Measurements from ENCODE around the gene SUB1. TPM values are rescaled to one million over a fixed set of nuclear protein-coding genes. Genes with fewer than 3 reads are reported as not detected.

The SUB1 gene
- total and polyA plus RNA-seq, 2 donors (not counting 1 experiment from before 2014, with no cell fraction given) = 88.0 to 358 TPM

DNA sequence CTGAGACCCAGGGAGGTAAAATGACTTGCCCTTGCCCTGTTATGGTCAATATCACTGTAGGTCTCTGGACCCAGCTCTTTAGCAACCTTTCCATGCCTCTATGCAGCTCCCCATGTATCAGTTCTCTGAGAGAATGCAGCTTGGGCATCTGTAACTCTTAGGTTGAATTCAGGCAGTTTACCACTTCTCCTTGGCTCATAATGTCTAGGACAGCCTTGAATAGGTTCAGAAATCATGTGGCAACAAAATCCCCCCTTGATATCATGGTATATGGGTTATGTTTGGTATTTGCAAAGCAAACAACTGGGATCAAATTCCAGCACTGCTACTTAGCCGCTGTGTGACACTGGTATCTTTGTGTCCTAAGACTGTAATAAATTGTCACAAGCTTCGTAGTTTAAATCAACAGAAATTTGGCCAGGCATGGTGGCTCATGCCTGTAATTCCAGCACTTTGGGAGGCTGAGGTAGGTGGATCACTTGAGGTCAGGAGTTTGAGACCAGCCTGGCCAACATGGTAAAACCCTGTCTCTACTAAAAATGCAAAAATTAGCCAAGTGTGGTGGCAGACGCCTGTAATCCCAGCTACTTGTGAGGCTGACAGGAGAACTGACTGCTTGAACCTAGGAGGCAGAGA lies 10.7 kb upstream of the SUB1 start:
- Histone ChIP-seq H3K27me3 (ENCODE audit: control insufficient read depth, insufficient read depth, low read length) (no peaks in the 10 kb centered on the region), H3K4me2 (ENCODE audit: extremely low read depth, insufficient read depth, low read length) (no peak overlapping the region), H3K9me3 (ENCODE audit: control insufficient read depth, insufficient read depth, low read depth, low read length) (no peaks in the 10 kb centered on the region), H4K20me1 (ENCODE audit: control insufficient read depth, extremely low read depth, insufficient read depth, low read length) (no peaks in the 10 kb centered on the region), H3K9ac (ENCODE audit: insufficient read depth, low read length) (no peak overlapping the region), H3K4me1 (ENCODE audit: control insufficient read depth, extremely low read depth, insufficient read depth, low read length) (no peaks in the 10 kb centered on the region), H3K4me3 (replicated peaks in 1 of 4; ENCODE audit: control extremely low read depth in 1 of 4, insufficient read depth in 1 of 4, low read depth in 3 of 4, low read length in 4 of 4) (no peak overlapping the region), H2AFZ (ENCODE audit: low read length) (no peak overlapping the region), H3K79me2 (ENCODE audit: control insufficient read depth, insufficient read depth, low read length) (no peaks in the 10 kb centered on the region), H3K36me3 (ENCODE audit: control insufficient read depth, insufficient read depth, low read length) (no peaks in the 10 kb centered on the region), H3K27ac (ENCODE audit: insufficient read depth, low read length) (no peak overlapping the region)
- no peak for DNase-seq (ENCODE audit: low read depth in 2 of 2)
- TF ChIP-seq EZH2 (IDR thresholded peaks at IDR 0.05; ENCODE audit: low read length, missing control alignments) (no peak), CTCF (conservative IDR thresholded peaks at IDR 0.05 in 1 of 2, IDR thresholded peaks at IDR 0.05 in 1 of 2; ENCODE audit: low read depth in 1 of 2, low read length in 2 of 2) (no peak)

DNA sequence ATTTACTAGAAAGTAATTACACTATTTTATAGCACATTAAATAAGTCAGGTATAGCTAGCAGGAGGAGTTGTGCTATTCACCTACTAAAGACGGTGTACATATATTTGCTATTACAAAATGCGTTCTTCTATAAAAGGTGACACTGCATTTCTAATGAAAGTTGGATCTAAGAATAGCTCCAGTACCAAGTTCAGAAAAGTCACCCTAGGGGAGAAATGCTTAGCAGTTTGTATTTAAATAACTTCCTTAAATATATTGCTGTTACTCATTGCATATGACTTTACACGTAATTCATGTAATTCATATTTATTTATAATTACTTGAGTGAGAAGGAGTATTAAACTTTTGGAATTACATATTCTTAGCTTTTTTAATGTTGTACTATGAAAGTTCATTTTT lies 7.0 kb upstream of the SUB1 start:
- H3K79me2 ChIP-seq (ENCODE audit: control insufficient read depth, insufficient read depth, low read length) = no peaks in the 10 kb centered on the region
- no peak overlapping the region for H3K9ac ChIP-seq (ENCODE audit: insufficient read depth, low read length)
- no peaks in the 10 kb centered on the region for H3K27me3 ChIP-seq (ENCODE audit: control insufficient read depth, insufficient read depth, low read length)
- no peak overlapping the region for H2AFZ ChIP-seq (ENCODE audit: low read length)
- H3K4me1 ChIP-seq (ENCODE audit: control insufficient read depth, extremely low read depth, insufficient read depth, low read length) = peaks cover 3% of the 10 kb centered on the region
- TF ChIP-seq EZH2 (IDR thresholded peaks at IDR 0.05; ENCODE audit: low read length, missing control alignments) = no peak
- TF ChIP-seq CTCF (conservative IDR thresholded peaks at IDR 0.05 in 1 of 2, IDR thresholded peaks at IDR 0.05 in 1 of 2; ENCODE audit: low read depth in 1 of 2, low read length in 2 of 2) = no peak
- no peak overlapping the region for H3K4me2 ChIP-seq (ENCODE audit: extremely low read depth, insufficient read depth, low read length)
- H4K20me1 ChIP-seq (ENCODE audit: control insufficient read depth, extremely low read depth, insufficient read depth, low read length) = no peaks in the 10 kb centered on the region
- H3K27ac ChIP-seq (ENCODE audit: insufficient read depth, low read length) = no peak overlapping the region
- no peaks in the 10 kb centered on the region for H3K36me3 ChIP-seq (ENCODE audit: control insufficient read depth, insufficient read depth, low read length)
- no peak overlapping the region for H3K4me3 ChIP-seq (replicated peaks in 1 of 4; ENCODE audit: control extremely low read depth in 1 of 4, insufficient read depth in 1 of 4, low read depth in 3 of 4, low read length in 4 of 4)
- H3K9me3 ChIP-seq (ENCODE audit: control insufficient read depth, insufficient read depth, low read depth, low read length) = no peaks in the 10 kb centered on the region
- no peak for DNase-seq (ENCODE audit: low read depth in 2 of 2)

DNA sequence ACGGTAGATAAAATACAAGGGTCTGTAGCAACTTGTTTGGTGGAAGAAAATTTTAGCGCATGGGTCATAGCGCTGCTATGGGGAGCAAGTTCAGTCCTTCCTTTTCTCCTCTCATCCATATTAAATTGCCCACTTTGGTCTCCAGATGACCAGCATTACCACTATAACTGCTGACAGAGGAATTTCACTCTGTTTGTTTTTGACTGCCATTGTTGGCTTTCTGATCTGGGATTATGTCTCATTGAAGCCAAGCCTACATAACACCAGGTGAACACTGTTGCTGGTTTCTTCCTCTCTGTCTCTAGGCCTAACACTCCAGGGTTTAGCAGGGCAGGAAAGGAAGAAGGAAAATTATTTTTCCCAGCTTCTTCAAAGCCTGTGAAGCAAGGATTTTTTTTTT lies 6.6 kb upstream of the SUB1 start:
- H3K4me3 ChIP-seq (replicated peaks in 1 of 4; ENCODE audit: control extremely low read depth in 1 of 4, insufficient read depth in 1 of 4, low read depth in 3 of 4, low read length in 4 of 4) = no peak overlapping the region
- H3K79me2 ChIP-seq (ENCODE audit: control insufficient read depth, insufficient read depth, low read length) = no peaks in the 10 kb centered on the region
- H3K9me3 ChIP-seq (ENCODE audit: control insufficient read depth, insufficient read depth, low read depth, low read length) = no peaks in the 10 kb centered on the region
- no peak overlapping the region for H3K4me2 ChIP-seq (ENCODE audit: extremely low read depth, insufficient read depth, low read length)
- H3K9ac ChIP-seq (ENCODE audit: insufficient read depth, low read length) = no peak overlapping the region
- no peaks in the 10 kb centered on the region for H4K20me1 ChIP-seq (ENCODE audit: control insufficient read depth, extremely low read depth, insufficient read depth, low read length)
- no peak overlapping the region for H2AFZ ChIP-seq (ENCODE audit: low read length)
- H3K4me1 ChIP-seq (ENCODE audit: control insufficient read depth, extremely low read depth, insufficient read depth, low read length) = peaks cover 3% of the 10 kb centered on the region
- no peak for DNase-seq (ENCODE audit: low read depth in 2 of 2)
- no peak for TF ChIP-seq CTCF (conservative IDR thresholded peaks at IDR 0.05 in 1 of 2, IDR thresholded peaks at IDR 0.05 in 1 of 2; ENCODE audit: low read depth in 1 of 2, low read length in 2 of 2)
- TF ChIP-seq EZH2 (IDR thresholded peaks at IDR 0.05; ENCODE audit: low read length, missing control alignments) = no peak
- H3K27ac ChIP-seq (ENCODE audit: insufficient read depth, low read length) = no peak overlapping the region
- no peaks in the 10 kb centered on the region for H3K36me3 ChIP-seq (ENCODE audit: control insufficient read depth, insufficient read depth, low read length)
- H3K27me3 ChIP-seq (ENCODE audit: control insufficient read depth, insufficient read depth, low read length) = no peaks in the 10 kb centered on the region

Data from fibroblast of lung (primary cell).